Measurements from ENCODE around the gene DNAH17. TPM values are rescaled to one million over a fixed set of nuclear protein-coding genes. Genes with fewer than 3 reads are reported as not detected.
A peak's percentile ranks its signal among the peaks of the same experiment; 100 is the strongest.

DNAH17 gene
- total and polyA plus RNA-seq, 2 of the 13 experiments (the other 11 are each of a cell fraction or from before 2014, with no cell fraction given), result 0.86 to 1.6 TPM

DNA sequence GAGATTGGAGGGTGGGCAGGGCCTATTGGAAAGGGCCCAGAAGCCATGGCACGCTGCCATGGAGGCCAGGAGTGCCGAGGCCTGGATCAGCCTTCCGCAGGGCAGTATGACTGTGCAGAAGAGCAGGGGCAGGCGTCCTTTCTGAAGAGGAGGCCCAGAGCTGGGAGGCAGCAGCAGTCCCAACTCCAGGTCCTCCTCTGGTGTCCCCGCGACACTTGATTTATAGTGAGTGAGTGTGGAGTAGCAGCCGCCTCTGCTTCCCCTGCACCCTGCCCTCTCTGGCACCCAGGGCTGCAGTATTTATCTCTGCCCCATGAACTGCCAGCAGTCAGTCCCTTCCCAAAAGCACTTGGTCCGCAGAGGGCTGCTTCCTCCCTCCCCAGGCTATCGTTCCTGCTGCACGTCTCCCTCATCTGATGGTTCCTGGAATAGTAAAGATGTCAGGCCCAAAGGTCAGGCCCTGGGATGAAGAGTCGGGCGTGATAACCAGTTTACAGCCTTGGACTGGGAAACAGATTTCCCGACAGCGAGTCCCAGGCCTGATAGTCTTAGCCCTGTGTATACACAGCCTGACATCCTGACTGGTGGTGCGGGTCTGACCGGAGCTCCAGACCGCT, 165.8 kb downstream of the DNAH17 start:
- no peak for FAIRE-seq
- Histone ChIP-seq H3K4me2 (ENCODE audit: low read depth, low read length) (no peak overlapping the region), H3K36me3 (replicated peaks in 1 of 2; ENCODE audit: control insufficient read depth in 1 of 2, insufficient read depth in 2 of 2, low read length in 2 of 2) (peaks cover 25 to 40% of the 10 kb centered on the region in 2 experiments), H3K79me2 (ENCODE audit: insufficient read depth, low read length) (no peaks in the 10 kb centered on the region), H3K27me3 (ENCODE audit: control insufficient read depth in 1 of 2, insufficient read depth in 2 of 2, low read length in 2 of 2) (no peaks in the 10 kb centered on the region), H3K9me3 (ENCODE audit: low read length) (no peaks in the 10 kb centered on the region), H4K20me1 (ENCODE audit: insufficient read depth, low read length) (peaks cover 25% of the 10 kb centered on the region; the same call in 1 of the 2 replicates), H2AFZ (ENCODE audit: low read length) (no peak overlapping the region), H3K9ac (ENCODE audit: insufficient read depth, low read depth, low read length) (no peak overlapping the region), H3K4me1 (ENCODE audit: insufficient read depth, low read length) (no peaks in the 10 kb centered on the region), H3K4me3 (replicated peaks in 1 of 3; ENCODE audit: insufficient read depth in 1 of 3, low read depth in 2 of 3, low read length in 3 of 3) (no peak overlapping the region), H3K27ac (ENCODE audit: extremely low read length, insufficient read depth, low read length) (no peak overlapping the region)
- BruUV-seq (replicated peaks), result no TSS peak
- TF ChIP-seq AGO2 (optimal IDR thresholded peaks at IDR 0.05; ENCODE audit: low read depth, low read length) (peak; percentile 51), ZNF567 (CRISPR knock-in tag; IDR thresholded peaks at IDR 0.05; ENCODE audit: borderline replicate concordance) (no peak), ZNF547 (CRISPR knock-in tag; IDR thresholded peaks at IDR 0.05) (0 out of 2 replicates have a peak, but pooled peaks have one; percentile 25), ZNF7 (CRISPR knock-in tag; IDR thresholded peaks at IDR 0.05) (no peak), MAF1 (CRISPR knock-in tag; IDR thresholded peaks at IDR 0.05; ENCODE audit: borderline replicate concordance) (no peak)
- TF ChIP-seq, protein P1, sequence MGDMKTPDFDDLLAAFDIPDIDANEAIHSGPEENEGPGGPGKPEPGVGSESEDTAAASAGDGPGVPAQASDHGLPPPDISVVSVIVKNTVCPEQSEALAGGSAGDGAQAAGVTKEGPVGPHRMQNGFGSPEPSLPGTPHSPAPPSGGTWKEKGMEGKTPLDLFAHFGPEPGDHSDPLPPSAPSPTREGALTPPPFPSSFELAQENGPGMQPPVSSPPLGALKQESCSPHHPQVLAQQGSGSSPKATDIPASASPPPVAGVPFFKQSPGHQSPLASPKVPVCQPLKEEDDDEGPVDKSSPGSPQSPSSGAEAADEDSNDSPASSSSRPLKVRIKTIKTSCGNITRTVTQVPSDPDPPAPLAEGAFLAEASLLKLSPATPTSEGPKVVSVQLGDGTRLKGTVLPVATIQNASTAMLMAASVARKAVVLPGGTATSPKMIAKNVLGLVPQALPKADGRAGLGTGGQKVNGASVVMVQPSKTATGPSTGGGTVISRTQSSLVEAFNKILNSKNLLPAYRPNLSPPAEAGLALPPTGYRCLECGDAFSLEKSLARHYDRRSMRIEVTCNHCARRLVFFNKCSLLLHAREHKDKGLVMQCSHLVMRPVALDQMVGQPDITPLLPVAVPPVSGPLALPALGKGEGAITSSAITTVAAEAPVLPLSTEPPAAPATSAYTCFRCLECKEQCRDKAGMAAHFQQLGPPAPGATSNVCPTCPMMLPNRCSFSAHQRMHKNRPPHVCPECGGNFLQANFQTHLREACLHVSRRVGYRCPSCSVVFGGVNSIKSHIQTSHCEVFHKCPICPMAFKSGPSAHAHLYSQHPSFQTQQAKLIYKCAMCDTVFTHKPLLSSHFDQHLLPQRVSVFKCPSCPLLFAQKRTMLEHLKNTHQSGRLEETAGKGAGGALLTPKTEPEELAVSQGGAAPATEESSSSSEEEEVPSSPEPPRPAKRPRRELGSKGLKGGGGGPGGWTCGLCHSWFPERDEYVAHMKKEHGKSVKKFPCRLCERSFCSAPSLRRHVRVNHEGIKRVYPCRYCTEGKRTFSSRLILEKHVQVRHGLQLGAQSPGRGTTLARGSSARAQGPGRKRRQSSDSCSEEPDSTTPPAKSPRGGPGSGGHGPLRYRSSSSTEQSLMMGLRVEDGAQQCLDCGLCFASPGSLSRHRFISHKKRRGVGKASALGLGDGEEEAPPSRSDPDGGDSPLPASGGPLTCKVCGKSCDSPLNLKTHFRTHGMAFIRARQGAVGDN (CRISPR knock-in tag; IDR thresholded peaks at IDR 0.05), result peak; percentile 22; the same call in 1 of the 2 replicates
- no peak for ATAC-seq
- no peak for DNase-seq (ENCODE audit: low spot score)
- in situ Hi-C loops (cut with HindIII; ENCODE audit: extremely low pct_ligation_motif_present, low pct_unique_long_range_greater_than_20kb), result no loop called here
- CTCF ChIA-PET (ENCODE audit: low intra/inter-chr PET ratio, low total read pairs), result interaction anchor here (0.9 to 1.8 kb wide), 2 partner anchors 10 to 51 kb away, joined by 3 to 12 read pairs; no protein-coding TSS in a partner anchor
- POLR2A ChIA-PET, result interaction anchor here (1.2 kb wide), 1 partner anchor 10 kb away, joined by 3 read pairs; no protein-coding TSS in a partner anchor
- intact Hi-C loops (cut with micrococcal nuclease; ENCODE audit: unreplicated experiment), result no loop called here
- 94% methylated on average over 17 of the region's 17 CpGs for WGBS (ENCODE audit: low lambda C conversion rate)

Measured in HepG2 (cell line).